HEK293 (cell line): ENCODE measurements around the gene HOXC11.

Experiments used
- CTCF ChIA-PET: fragments of 350-600 bp; formaldehyde crosslinking; extraction: SDS; loops from one replicate; lab custom pipeline; 2021; ENCODE audit warnings: antibody characterized with exemption; lab: Yijun Ruan, JAX
- POLR2A ChIA-PET: fragments of 300-600 bp; formaldehyde crosslinking; extraction: SDS; loops from one replicate; lab custom pipeline; 2020; ENCODE audit warnings: antibody characterized with exemption, inconsistent platforms; lab: Yijun Ruan, JAX
- H3K27ac ChIP-seq: fragments of 200-500 bp; sonication (Bioruptor generic); 2 replicates; pipeline ENCODE4 v1.5.1; 2014; ENCODE audit warnings: low read depth, low read length, control low read depth, inconsistent platforms; ENCODE audit errors: extremely low read depth
- H3K36me3 ChIP-seq, 2 experiments: fragments of 200-500 bp in 1 of 2; sonication (Bioruptor generic) in 1 of 2; 1 replicate in 1 of 2; 2 replicates in 1 of 2; pipeline ENCODE4 v1.5.1; 2014 to 2017; ENCODE audit warnings: inconsistent platforms in 2 of 2, low read length in 2 of 2; ENCODE audit not compliant: control insufficient read depth in 2 of 2, insufficient read depth in 1 of 2
- H3K4me1 ChIP-seq: fragments of 200-500 bp; sonication (Bioruptor generic); 2 replicates; pipeline ENCODE4 v1.5.1; 2014; ENCODE audit warnings: mild to moderate bottlenecking, low read length, inconsistent platforms; ENCODE audit not compliant: control insufficient read depth, insufficient read depth
- H3K4me3 ChIP-seq: 2 replicates; pipeline ENCODE4 v1.5.1; 2011; ENCODE audit warnings: low read depth, mild to moderate bottlenecking, control low read depth, low read length, moderate library complexity
- H3K9me3 ChIP-seq: fragments of 200-500 bp; sonication (Bioruptor generic); 2 replicates; pipeline ENCODE4 v1.5.1; 2014; ENCODE audit warnings: low read depth, low read length, inconsistent platforms; ENCODE audit not compliant: control insufficient read depth, insufficient read depth
- AEBP2 ChIP-seq: fragments of 450-650 bp; formaldehyde crosslinking; IDR thresholded peaks from 2 replicates; pipeline ENCODE4 v1.5.1; 2016; ENCODE audit warnings: missing biosample characterization, missing genetic modification characterization, borderline replicate concordance
- BCL11B ChIP-seq: fragments of 450-650 bp; formaldehyde crosslinking; IDR thresholded peaks from 2 replicates; pipeline ENCODE4 v1.5.1; 2016; ENCODE audit warnings: low read depth, missing biosample characterization, missing genetic modification characterization
- EGR2 ChIP-seq: fragments of 450-650 bp; formaldehyde crosslinking; IDR thresholded peaks from 2 replicates; pipeline ENCODE4 v1.5.1; 2016; ENCODE audit warnings: low read depth, missing biosample characterization, missing genetic modification characterization
- FEZF1 ChIP-seq: fragments of 450-650 bp; formaldehyde crosslinking; IDR thresholded peaks from 2 replicates; pipeline ENCODE4 v1.5.1; 2016; ENCODE audit warnings: missing biosample characterization, missing genetic modification characterization
- GLIS1 ChIP-seq: fragments of 450-650 bp; formaldehyde crosslinking; IDR thresholded peaks from 2 replicates; pipeline ENCODE4 v1.5.1; 2016; ENCODE audit warnings: missing biosample characterization, missing genetic modification characterization
- GLIS2 ChIP-seq: fragments of 450-650 bp; formaldehyde crosslinking; IDR thresholded peaks from 2 replicates; pipeline ENCODE4 v1.5.1; 2016; ENCODE audit warnings: missing biosample characterization, missing genetic modification characterization
- PATZ1 ChIP-seq: fragments of 450-650 bp; formaldehyde crosslinking; IDR thresholded peaks from 2 replicates; pipeline ENCODE4 v1.5.1; 2016; ENCODE audit warnings: missing biosample characterization, missing genetic modification characterization
- RBAK ChIP-seq: fragments of 450-650 bp; formaldehyde crosslinking; IDR thresholded peaks from 2 replicates; pipeline ENCODE4 v1.5.1; 2016; ENCODE audit warnings: missing biosample characterization, missing genetic modification characterization
- SCRT1 ChIP-seq: fragments of 450-650 bp; formaldehyde crosslinking; IDR thresholded peaks from 2 replicates; pipeline ENCODE4 v1.5.1; 2016; ENCODE audit warnings: missing biosample characterization, missing genetic modification characterization, borderline replicate concordance
- TCF7L2 ChIP-seq: IDR thresholded peaks from 2 replicates; pipeline ENCODE4 v1.6.1; 2011; ENCODE audit warnings: low read depth, mild to moderate bottlenecking, inconsistent platforms, low read length, moderate library complexity, borderline replicate concordance
- ZBTB17 ChIP-seq: fragments of 450-650 bp; formaldehyde crosslinking; IDR thresholded peaks from 2 replicates; pipeline ENCODE4 v1.5.1; 2016; ENCODE audit warnings: missing biosample characterization, missing genetic modification characterization
- ZBTB20 ChIP-seq: fragments of 450-650 bp; formaldehyde crosslinking; IDR thresholded peaks from 2 replicates; pipeline ENCODE4 v1.5.1; 2016; ENCODE audit warnings: missing biosample characterization, missing genetic modification characterization
- ZBTB7A ChIP-seq: fragments of 450-650 bp; formaldehyde crosslinking; IDR thresholded peaks from 2 replicates; pipeline ENCODE4 v1.5.1; 2016; ENCODE audit warnings: low read depth, missing biosample characterization, missing genetic modification characterization
- ZFHX2 ChIP-seq: fragments of 450-650 bp; formaldehyde crosslinking; conservative IDR thresholded peaks from 2 replicates; pipeline ENCODE4 v1.5.1; 2016; ENCODE audit warnings: missing biosample characterization, missing genetic modification characterization
- ZFP3 ChIP-seq: fragments of 450-650 bp; formaldehyde crosslinking; IDR thresholded peaks from 2 replicates; pipeline ENCODE4 v1.5.1; 2016; ENCODE audit warnings: low read depth, missing biosample characterization, missing genetic modification characterization
- ZIC2 ChIP-seq: fragments of 450-650 bp; formaldehyde crosslinking; IDR thresholded peaks from 2 replicates; pipeline ENCODE4 v1.5.1; 2016; ENCODE audit warnings: missing biosample characterization, missing genetic modification characterization
- ZNF214 ChIP-seq: fragments of 450-650 bp; formaldehyde crosslinking; IDR thresholded peaks from 2 replicates; pipeline ENCODE4 v1.5.1; 2017; ENCODE audit warnings: missing biosample characterization, mild to moderate bottlenecking, missing genetic modification characterization, borderline replicate concordance
- ZNF292 ChIP-seq: fragments of 450-650 bp; formaldehyde crosslinking; IDR thresholded peaks from 2 replicates; pipeline ENCODE4 v1.5.1; 2016; ENCODE audit warnings: low read depth, missing biosample characterization, missing genetic modification characterization, borderline replicate concordance
- ZNF404 ChIP-seq: fragments of 450-650 bp; formaldehyde crosslinking; IDR thresholded peaks from 2 replicates; pipeline ENCODE4 v1.5.1; 2017; ENCODE audit warnings: missing biosample characterization, missing genetic modification characterization
- ZNF423 ChIP-seq: fragments of 450-650 bp; formaldehyde crosslinking; IDR thresholded peaks from 2 replicates; pipeline ENCODE4 v1.5.1; 2016; ENCODE audit warnings: missing biosample characterization, missing genetic modification characterization
- ZNF488 ChIP-seq: fragments of 450-650 bp; formaldehyde crosslinking; IDR thresholded peaks from 2 replicates; pipeline ENCODE4 v1.5.1; 2016; ENCODE audit warnings: missing biosample characterization, missing genetic modification characterization
- ZNF510 ChIP-seq: fragments of 450-650 bp; formaldehyde crosslinking; IDR thresholded peaks from 2 replicates; pipeline ENCODE4 v1.5.1; 2018; ENCODE audit warnings: mild to moderate bottlenecking, missing genetic modification characterization, missing biosample characterization; ENCODE audit not compliant: insufficient replicate concordance
- ZNF548 ChIP-seq: fragments of 450-650 bp; formaldehyde crosslinking; IDR thresholded peaks from 2 replicates; pipeline ENCODE4 v1.5.1; 2016; ENCODE audit warnings: missing biosample characterization, missing genetic modification characterization
- ZNF580 ChIP-seq: fragments of 450-650 bp; formaldehyde crosslinking; IDR thresholded peaks from 2 replicates; pipeline ENCODE4 v1.5.1; 2016; ENCODE audit warnings: missing biosample characterization, missing genetic modification characterization
- ZNF596 ChIP-seq: fragments of 450-650 bp; IDR thresholded peaks from 2 replicates; pipeline ENCODE4 v1.5.0; 2018; ENCODE audit warnings: missing biosample characterization, mild to moderate bottlenecking, missing genetic modification characterization, moderate library complexity
- ZNF658 ChIP-seq: fragments of 450-650 bp; formaldehyde crosslinking; IDR thresholded peaks from 2 replicates; pipeline ENCODE4; 2016; ENCODE audit warnings: missing biosample characterization, missing genetic modification characterization
- ZNF76 ChIP-seq: fragments of 450-650 bp; formaldehyde crosslinking; IDR thresholded peaks from 2 replicates; pipeline ENCODE4; 2016; ENCODE audit warnings: low read depth, missing biosample characterization, missing genetic modification characterization, borderline replicate concordance
- ZNF777 ChIP-seq: fragments of 450-650 bp; formaldehyde crosslinking; IDR thresholded peaks from 2 replicates; pipeline ENCODE4 v1.5.1; 2017; ENCODE audit warnings: missing biosample characterization, missing genetic modification characterization, borderline replicate concordance
- ZSCAN5A ChIP-seq: fragments of 450-650 bp; formaldehyde crosslinking; IDR thresholded peaks from 2 replicates; pipeline ENCODE4 v1.5.1; 2016; ENCODE audit warnings: missing biosample characterization, missing genetic modification characterization

HOXC11 gene

GRCh38 chr12:53977596-53978445 lies 4.9 kb downstream of the HOXC11 start (continued):
- 0 out of 2 replicates have a peak, but pooled peaks have one; percentile 6 for TF ChIP-seq ZIC2 (tag by site-specific recombination)
- TF ChIP-seq ZSCAN5A: no peak
- peak; percentile 48 for TF ChIP-seq GLIS2
- TF ChIP-seq PATZ1 (tag by site-specific recombination): 0 out of 2 replicates have a peak, but pooled peaks have one; percentile 39
- peak; percentile 47; the same call in 1 of the 2 replicates for TF ChIP-seq ZBTB20 (tag by site-specific recombination)
- TF ChIP-seq ZFHX2 (tag by site-specific recombination): peak; percentile 44; the same call in 1 of the 2 replicates
- TF ChIP-seq FEZF1 (tag by site-specific recombination): no peak
- no peak for TF ChIP-seq ZNF292 (tag by site-specific recombination)
- TF ChIP-seq ZNF488 (tag by site-specific recombination): no peak
- TF ChIP-seq ZBTB7A (tag by site-specific recombination): no peak
- peak; percentile 17; the same call in 1 of the 2 replicates for TF ChIP-seq ZBTB17
- TF ChIP-seq SCRT1 (tag by site-specific recombination): no peak
- TF ChIP-seq GLIS1 (tag by site-specific recombination): 0 out of 2 replicates have a peak, but pooled peaks have one; percentile 21

GRCh38 chr12:53978477-53979356 lies 5.8 kb downstream of the HOXC11 start:
- H3K36me3 ChIP-seq: no peaks in the 10 kb centered on the region
- H3K27ac ChIP-seq: peak overlapping the region; percentile 91
- POLR2A ChIA-PET: interaction anchor here (0.6 kb wide), 1 partner anchor 86 kb away, joined by 3 read pairs; no protein-coding TSS in a partner anchor
- CTCF ChIA-PET: interaction anchor here (0.7 kb wide), 1 partner anchor 195 kb away, joined by 3 read pairs; no protein-coding TSS in a partner anchor
- H3K4me1 ChIP-seq: peaks cover 34% of the 10 kb centered on the region
- H3K4me3 ChIP-seq: no peak overlapping the region
- H3K9me3 ChIP-seq: no peaks in the 10 kb centered on the region
- TF ChIP-seq TCF7L2: no peak
- TF ChIP-seq AEBP2 (tag by site-specific recombination): no peak
- no peak for TF ChIP-seq ZNF214 (tag by site-specific recombination)
- peak; percentile 16; the same call in 1 of the 2 replicates for TF ChIP-seq ZNF596 (tag by site-specific recombination)
- 0 out of 2 replicates have a peak, but pooled peaks have one; percentile 12 for TF ChIP-seq ZNF580
- TF ChIP-seq RBAK (tag by site-specific recombination): no peak
- TF ChIP-seq ZFP3: no peak
- no peak for TF ChIP-seq ZNF777 (tag by site-specific recombination)
- TF ChIP-seq EGR2 (tag by site-specific recombination): peak; percentile 82; the same call in 1 of the 2 replicates
- no peak for TF ChIP-seq ZNF404 (tag by site-specific recombination)
- no peak for TF ChIP-seq BCL11B (tag by site-specific recombination)
- no peak for TF ChIP-seq ZNF423 (tag by site-specific recombination)
- no peak for TF ChIP-seq ZNF510
- no peak for TF ChIP-seq ZNF548 (tag by site-specific recombination)
- TF ChIP-seq ZNF76: no peak
- no peak for TF ChIP-seq ZNF658 (tag by site-specific recombination)
